Ovary (tissue), 3 donors: ENCODE data around the gene ADGRL1.
"Not testable (repeated sequence)": the region's sequence is repeated elsewhere in the genome, so short reads cannot be mapped to it uniquely, and the experiment has no call there.

Experiments used
- POLR2A ChIP-seq: fragments of 450-650 bp; IDR thresholded peaks from one replicate; pipeline ENCODE4 v1.6.1; 2017; ENCODE audit warnings: antibody characterized with exemption, mild to moderate bottlenecking, moderate library complexity
- TF ChIP-seq, protein P1 (sequence below), 3 donors: fragments of 450-650 bp in 2 of 3; fragments of 200-600 bp in 1 of 3; IDR thresholded peaks; one replicate each; pipeline versions ENCODE4 v1.5.1 to v1.8.0; 2016 to 2022; ENCODE audit warnings: antibody characterized with exemption in 3 of 3, mild to moderate bottlenecking in 1 of 3
- donor health status: DM: no; HTN: no; CAD: no.

DNA sequence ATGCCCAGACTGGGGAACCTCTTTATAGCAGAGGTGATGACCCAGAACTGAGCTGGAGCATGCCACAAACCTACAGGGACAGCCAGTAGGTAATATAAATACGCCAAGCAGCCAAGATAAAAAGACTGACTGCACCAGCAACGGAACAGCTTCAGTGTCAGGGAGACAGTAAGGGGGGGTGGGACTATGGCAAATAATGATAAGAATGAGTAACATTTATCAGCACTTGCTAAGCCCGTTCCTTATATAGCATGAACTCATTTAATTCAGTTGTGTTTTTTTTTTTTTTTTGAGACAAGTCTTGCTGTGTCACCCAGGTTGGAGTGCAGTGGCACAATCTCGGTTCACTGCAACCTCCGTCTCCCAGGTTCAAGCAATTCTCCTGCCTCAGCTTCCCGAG, 20.5 kb upstream of the ADGRL1 start:
- not testable (repeated sequence) for TF ChIP-seq POLR2A
- TF ChIP-seq, protein P1, sequence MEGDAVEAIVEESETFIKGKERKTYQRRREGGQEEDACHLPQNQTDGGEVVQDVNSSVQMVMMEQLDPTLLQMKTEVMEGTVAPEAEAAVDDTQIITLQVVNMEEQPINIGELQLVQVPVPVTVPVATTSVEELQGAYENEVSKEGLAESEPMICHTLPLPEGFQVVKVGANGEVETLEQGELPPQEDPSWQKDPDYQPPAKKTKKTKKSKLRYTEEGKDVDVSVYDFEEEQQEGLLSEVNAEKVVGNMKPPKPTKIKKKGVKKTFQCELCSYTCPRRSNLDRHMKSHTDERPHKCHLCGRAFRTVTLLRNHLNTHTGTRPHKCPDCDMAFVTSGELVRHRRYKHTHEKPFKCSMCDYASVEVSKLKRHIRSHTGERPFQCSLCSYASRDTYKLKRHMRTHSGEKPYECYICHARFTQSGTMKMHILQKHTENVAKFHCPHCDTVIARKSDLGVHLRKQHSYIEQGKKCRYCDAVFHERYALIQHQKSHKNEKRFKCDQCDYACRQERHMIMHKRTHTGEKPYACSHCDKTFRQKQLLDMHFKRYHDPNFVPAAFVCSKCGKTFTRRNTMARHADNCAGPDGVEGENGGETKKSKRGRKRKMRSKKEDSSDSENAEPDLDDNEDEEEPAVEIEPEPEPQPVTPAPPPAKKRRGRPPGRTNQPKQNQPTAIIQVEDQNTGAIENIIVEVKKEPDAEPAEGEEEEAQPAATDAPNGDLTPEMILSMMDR (IDR thresholded peaks at IDR 0.05): not testable (repeated sequence)
